Fibroblast of the aortic adventitia (primary cell): ENCODE results near the gene LGALS3BP. TPM values are rescaled to one million over a fixed set of nuclear protein-coding genes. Genes with fewer than 3 reads are reported as not detected.

Source experiments
- DNase-seq: peaks from one replicate; pipeline ENCODE4 v3.0.0-alpha.2; 2010; ENCODE audit warnings: low read depth
- H3K4me3 ChIP-seq: 2 replicates; pipeline ENCODE4 v1.5.1; 2011; ENCODE audit warnings: low read depth, mild to moderate bottlenecking, control low read depth, low read length, moderate library complexity
- total RNA-seq: library from RNA; depleted of rRNA; stranded (reverse); fragments of >200 nt; gene quantifications from 2 replicates; pipeline ENCODE4 v1.2.3, GENCODE V29; 2012; ENCODE audit warnings: low replicate concordance
- TF ChIP-seq, protein P1 (sequence below): IDR thresholded peaks from 2 replicates; pipeline ENCODE4 v1.5.1; 2011; ENCODE audit warnings: mild to moderate bottlenecking, low read length, control low read depth, inconsistent platforms; ENCODE audit not compliant: insufficient read depth

Gene LGALS3BP
- total RNA-seq, 1 donor = 87.2 TPM

DNA sequence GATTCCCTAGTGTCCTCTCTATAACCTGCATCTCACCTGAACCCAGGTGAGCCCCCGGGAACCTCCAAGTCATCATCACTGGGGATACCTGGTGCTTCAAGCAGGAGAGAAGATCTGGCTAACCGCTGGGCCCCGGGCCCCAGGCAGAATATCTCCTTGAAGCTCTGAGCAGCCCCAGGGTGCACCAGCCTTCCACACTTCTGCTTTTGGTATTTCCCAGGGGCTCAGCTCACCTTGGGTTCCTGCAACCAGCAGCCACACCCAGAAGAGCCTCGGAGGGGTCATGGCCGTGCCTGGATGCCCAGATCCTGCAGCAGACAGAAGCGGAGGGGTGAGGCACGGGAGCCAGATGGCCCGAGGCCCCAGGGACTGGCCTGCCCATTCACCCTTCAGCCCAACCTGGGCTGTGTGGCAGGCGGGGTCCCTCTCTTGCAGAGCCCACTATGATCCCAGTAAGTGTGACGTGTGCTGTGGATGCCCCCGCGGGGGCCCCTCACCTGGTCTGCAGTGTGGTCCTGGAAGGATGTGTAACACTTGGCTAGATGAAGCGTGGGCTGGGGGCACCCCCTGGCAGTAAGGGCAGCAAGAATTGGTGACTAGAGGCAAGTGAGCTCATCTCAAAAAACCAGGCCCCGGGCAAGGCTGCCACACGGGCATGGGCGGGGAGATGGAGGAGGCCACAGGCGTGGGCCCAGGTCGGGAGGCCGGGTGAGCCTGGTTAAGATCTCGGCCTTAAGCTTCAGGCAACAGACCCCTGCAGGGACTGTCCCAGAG is 2.6 kb downstream of the LGALS3BP start:
- DNase-seq = no peak
- no peak overlapping the region for H3K4me3 ChIP-seq
- TF ChIP-seq, protein P1, sequence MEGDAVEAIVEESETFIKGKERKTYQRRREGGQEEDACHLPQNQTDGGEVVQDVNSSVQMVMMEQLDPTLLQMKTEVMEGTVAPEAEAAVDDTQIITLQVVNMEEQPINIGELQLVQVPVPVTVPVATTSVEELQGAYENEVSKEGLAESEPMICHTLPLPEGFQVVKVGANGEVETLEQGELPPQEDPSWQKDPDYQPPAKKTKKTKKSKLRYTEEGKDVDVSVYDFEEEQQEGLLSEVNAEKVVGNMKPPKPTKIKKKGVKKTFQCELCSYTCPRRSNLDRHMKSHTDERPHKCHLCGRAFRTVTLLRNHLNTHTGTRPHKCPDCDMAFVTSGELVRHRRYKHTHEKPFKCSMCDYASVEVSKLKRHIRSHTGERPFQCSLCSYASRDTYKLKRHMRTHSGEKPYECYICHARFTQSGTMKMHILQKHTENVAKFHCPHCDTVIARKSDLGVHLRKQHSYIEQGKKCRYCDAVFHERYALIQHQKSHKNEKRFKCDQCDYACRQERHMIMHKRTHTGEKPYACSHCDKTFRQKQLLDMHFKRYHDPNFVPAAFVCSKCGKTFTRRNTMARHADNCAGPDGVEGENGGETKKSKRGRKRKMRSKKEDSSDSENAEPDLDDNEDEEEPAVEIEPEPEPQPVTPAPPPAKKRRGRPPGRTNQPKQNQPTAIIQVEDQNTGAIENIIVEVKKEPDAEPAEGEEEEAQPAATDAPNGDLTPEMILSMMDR = no peak

DNA sequence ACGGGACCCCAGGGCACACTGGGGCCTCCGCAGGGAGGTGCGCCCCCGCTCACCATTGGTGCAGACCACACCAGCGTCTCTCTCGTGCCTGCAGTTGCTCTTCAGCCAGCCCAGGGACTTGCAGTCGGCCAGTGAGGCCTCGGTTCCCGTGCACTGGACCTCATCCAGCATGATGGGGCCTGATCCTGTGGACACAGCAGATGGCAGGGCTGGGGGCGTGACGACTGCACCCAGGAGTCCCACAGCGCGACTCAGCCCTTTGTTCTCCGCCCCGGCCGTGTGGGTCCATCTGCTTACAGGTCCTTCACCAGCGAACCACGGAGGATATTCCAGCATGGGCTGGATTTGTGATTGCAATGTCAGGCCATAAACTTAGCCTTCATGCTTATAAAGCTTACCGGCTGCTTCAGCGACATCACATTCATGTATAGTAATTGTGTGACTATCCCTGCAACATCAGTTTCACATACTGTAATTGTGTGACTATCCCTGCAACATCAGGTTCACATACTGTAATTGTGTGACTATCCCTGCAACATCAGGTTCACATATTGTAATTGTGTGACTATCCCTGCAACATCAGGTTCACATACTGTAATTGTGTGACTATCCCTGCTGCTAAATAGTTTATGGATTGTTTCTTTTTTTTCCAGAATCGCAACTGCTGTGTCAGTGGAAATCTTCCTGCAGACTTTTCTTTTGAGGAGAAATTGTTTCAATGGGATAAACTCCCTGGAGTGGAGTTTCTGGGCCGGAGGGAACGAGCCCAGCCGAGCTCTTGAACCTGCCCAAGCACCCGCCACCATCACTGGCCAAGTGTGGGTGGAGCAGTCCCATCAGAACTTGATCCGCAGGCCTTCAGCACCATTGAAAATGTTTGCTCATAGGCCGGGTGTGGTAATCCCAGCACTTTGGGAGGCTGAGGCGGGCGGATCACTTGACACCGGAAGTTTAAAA is 4.8 kb downstream of the LGALS3BP start:
- TF ChIP-seq, protein P1 = no peak
- peak; percentile 89 for DNase-seq
- peak overlapping the region; percentile 25 for H3K4me3 ChIP-seq

DNA sequence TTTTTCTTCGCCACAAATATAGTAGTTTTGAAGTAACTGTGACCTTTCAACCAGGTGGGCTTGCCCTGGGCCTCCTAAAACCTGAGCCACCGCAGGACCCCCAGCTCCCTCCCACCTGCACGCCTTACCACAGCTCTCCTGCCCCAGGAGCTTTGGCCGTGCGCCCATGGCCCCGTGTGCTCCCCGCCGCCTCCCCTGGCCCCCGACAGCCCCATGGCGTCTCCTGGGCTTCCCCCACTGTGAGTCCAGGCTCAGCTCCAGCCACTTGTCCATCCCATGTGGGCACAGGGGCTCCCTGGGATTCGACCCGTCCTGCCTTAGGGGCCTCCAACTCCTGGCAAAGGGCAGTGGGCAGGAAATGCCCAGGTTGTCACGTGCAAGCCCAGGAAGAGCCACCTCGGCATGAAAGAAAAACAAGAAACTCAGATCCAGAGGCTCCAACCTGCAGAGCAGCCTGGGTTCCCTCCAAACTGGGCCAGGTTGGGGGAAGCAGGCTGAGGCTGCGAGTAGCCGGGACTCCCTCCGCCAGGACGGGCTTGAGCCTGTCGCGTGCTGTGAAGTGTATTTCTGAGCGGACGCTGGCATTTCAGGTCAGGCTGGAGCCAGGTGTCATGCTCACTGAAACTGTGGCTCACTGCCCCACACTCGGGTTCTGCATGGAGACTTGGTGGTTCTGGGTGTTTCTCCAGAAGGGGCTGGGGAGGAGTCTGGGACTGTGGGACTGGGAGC is 5.8 kb downstream of the LGALS3BP start:
- TF ChIP-seq, protein P1 = no peak
- no peak overlapping the region for H3K4me3 ChIP-seq
- DNase-seq = no peak

DNA sequence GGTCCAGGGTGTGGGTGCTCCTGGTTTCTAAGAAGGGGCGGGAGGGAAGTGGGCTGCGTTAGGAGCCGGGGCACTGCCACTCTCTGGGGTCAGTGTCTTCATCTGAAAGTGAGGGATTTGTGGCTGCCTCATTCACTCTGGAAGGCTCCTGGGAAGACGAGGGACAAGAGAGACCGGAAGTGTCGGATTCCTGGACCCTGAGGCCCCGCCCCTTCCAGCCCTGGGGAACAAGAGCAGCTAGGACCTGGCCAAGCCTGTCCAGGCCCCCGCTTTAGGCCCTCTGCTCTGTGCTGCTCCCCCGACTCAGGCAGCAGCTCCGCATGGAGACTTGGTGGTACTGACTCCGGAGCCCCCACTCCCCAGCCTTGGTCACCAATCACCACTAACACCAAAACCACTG is 6.5 kb downstream of the LGALS3BP start:
- H3K4me3 ChIP-seq = no peak overlapping the region
- TF ChIP-seq, protein P1 = no peak
- no peak for DNase-seq

DNA sequence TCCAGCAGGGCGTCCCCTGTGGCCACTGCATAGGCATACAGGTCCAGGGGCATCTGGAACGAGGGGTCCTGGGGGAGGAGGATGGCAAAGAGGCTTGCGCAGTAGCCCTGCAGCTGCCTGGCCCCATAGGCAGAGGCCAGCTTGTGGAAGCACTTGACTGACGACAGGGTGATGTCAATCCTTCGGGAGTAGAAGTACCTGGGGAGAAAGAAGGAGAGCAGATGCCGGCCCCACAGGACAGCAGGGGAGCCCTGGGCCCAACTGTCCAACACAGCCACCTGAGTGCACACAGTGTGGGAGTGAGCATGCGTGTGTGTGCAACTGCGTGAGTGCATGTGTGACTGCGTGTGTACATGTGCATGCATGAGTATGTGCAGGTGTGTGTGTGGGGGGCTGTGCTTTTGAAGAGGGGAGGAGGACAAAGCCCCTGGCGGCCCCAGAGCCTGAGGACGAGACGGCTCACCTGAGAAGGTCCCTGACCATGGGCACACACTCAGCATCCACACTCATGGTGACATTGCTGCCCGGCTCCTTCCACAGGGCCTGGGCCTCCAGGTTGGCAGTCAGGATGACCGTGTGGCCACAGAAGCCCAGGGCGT is 7.1 kb downstream of the LGALS3BP start:
- TF ChIP-seq, protein P1 = no peak
- no peak overlapping the region for H3K4me3 ChIP-seq
- no peak for DNase-seq
